GM19238 (cell line): ENCODE data around the gene SF1.

Experiments used
- DNase-seq: peaks from one replicate; pipeline ENCODE4 v3.0.0; 2011; ENCODE audit warnings: low spot score; ENCODE audit not compliant: insufficient read length

The SF1 gene

GRCh38 chr11:64745521-64746328 is 32.6 kb downstream of the SF1 start:
- DNase-seq, result peak; percentile 82

GRCh38 chr11:64745189-64745520 is 33.2 kb downstream of the SF1 start:
- peak; percentile 82 for DNase-seq

DNA sequence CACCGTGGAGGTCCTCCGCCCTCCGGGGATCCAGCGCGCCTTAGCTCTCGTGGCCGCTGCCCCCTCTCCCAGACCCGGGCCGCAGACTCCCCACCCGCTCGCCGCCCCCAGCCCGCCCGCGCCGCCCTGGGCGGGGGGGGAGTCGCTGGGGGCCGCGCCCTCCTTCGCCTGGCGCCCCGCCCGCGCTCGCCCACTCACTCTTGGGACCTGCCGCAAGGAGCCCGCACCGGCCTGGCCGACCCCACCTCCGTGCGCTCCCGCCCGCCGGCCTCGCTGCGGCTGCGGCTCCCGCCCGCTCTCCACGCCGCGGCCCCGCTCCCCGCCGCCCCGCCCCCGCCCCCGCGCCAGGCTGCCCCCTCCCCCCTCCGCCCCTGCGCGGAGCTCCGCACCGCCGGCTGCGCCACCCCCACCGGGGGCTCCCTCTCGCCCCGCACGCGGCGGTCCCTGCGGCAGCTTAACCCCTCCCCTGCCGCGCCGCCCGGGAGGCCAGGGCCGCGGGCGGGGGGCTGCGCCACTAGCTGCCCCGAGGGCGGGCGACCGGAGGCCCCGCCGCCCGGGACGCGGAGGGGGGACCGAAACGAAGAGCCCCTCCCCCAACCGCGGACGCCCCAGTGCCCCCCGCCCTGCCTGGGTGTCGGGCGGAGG is 33.7 kb downstream of the SF1 start:
- peak; percentile 48 for DNase-seq

GRCh38 chr11:64743591-64744543 is 34.5 kb downstream of the SF1 start, which contains the start of gene RASGRP2:
Gene RASGRP2 (minus strand): TSS chr11:64744142. CDS start chr11:64742866, 1,276 bp downstream.
- DNase-seq, result peak; percentile 53

GRCh38 chr11:64742889-64743590 is 35.3 kb downstream of the SF1 start:
- DNase-seq, result peak; percentile 85

DNA sequence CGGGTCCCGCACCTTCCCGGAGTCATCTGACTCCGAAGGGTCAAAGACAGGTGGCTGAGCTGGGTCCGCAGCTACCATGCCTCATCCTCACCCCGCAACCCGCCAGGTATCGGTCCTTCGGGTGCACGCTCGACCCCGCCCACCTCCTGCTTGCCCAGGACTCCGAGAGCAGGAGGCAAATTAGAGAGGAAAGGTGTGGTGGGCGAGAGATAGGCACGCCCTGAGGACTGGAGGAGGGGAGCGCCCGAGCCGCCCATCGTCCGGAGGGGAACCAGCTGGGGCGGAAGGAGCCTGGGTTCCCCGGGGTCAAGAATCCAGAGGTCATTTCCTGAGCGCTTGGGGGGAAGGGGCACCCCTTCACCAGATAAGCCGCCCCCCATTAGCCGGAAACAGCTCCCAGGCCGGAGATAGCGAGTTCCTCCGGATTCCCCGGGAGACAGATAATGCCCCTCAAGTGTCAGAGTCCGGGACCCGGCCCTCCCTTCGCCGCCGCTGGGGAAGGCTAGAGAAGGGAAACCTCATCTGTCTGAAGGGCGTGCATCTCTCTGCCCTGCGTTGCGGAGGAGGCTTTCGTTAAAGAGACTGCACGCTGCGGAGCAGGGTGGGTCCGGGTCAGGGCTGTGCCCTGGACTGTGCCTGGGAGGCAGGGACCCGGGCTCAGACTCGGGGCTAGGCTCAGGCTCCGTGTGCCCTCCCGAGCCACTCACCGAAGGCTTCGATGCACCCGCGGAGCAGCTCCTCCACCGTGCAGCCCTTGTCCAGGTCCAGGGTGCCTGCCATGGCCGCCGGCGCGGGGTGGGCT is 36.1 kb downstream of the SF1 start:
- peak; percentile 56 for DNase-seq

DNA sequence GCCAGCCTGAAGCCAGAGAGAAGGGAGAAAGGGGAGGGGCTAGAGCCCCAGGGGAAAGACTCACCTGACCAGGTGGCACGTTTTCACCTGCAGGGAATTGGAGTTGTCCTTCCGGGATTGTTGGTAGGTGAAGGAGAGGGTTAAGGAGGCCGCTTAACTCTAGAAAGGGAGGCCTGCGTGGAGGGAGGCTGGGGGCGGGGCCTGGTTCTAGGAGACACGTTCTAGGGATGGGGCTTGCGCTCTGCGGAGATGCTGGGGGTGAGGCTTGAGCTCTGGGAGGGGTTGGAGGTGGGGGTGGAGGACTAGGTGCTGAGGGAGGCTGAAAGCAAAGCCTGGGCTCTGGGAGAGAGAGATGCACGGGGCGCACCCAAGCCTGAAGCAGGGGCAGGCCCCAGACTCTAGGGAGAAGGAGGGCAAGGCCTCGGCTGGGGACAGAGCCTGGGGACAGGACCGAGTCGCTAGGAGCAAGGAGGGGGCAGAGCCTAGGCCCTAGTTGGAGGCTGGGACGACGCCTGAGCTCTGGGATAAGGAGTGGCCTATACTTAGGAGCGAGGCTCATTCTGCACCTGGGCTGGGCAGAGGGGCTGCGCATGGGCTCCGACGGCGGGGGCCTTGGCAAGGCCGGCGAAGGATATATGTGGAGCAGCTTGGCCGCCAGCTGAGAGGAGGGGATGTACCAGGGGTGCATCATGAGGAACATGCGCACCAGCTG is 36.8 kb downstream of the SF1 start:
- DNase-seq, result no peak

DNA sequence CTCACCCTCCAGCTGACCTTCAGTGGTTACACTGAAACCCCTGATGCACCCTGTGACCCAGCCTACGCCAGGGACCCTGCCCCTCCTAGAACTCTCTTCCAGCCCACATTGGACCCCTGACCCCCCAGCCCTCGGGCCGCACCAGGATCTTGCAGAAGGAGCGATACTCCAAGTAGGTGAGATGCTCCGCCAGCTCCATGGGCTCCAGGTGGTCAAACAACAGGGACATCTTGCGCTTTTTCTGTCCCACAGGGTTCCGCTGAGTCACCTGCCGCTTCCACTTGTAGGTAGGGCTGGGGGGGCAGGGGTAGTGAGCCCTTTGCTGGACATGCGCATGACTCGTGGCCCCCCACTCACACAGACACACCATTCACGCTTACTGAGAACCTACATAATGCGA is 38.5 kb downstream of the SF1 start:
- no peak for DNase-seq

DNA sequence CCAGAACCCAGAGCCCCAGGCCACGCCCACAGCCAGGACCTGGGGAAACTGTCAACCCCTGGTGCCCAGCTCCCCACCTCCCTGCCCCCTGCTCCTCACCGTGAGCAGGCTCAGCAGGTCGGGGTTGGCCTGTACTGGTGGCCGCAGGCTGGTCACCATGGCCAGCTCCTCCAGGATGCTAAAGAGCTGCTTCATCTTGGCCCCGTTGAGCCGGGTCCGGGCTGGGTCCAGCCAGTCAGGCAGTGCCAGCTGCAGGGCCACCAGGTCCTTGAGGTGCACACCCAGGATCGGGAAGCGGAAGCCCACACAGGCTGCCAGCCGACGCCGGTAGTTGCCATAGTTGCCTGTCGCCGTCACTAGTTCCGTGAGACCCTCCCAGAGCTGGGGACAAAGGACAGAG is 41.7 kb downstream of the SF1 start:
- no peak for DNase-seq

- DNase-seq, result no peak
Observed at GRCh38 chr11:64735725-64736259, 42.5 kb downstream of the SF1 start.

GRCh38 chr11:64734811-64735724 is 43.3 kb downstream of the SF1 start:
- DNase-seq, result no peak

GRCh38 chr11:64731601-64732000 is 46.7 kb downstream of the SF1 start:
- no peak for DNase-seq

GRCh38 chr11:64729851-64730382 is 48.4 kb downstream of the SF1 start:
- no peak for DNase-seq

DNA sequence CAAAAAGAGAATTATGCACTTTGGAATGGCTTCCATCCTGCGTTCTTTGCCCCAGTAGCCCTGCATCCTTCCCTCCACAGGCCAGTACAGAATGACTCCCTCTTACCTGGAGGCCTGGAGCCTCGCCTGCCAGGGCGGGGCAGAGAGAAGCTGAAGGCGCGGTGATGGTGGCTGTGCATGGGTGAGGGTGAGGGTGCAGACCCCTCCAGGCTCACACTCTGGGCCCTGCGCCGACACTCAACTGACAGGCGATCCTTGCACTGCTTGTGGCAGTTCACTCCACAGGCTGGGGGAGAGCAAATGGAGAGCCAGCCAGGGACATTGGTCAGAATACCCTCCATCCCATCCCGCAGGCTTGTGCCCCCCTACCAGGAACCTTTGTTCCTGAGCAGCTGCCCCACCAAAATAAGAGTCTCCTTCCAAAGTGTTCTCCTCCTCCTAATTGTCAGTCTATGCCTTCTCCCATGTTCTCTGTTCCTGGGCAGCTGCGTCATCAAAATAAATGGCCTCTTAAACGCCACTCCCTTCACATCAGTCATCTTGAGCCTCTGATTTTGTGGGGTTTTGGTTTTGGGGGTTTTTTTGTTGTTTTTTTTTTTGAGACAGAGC is 49.5 kb downstream of the SF1 start:
- DNase-seq, result no peak

DNA sequence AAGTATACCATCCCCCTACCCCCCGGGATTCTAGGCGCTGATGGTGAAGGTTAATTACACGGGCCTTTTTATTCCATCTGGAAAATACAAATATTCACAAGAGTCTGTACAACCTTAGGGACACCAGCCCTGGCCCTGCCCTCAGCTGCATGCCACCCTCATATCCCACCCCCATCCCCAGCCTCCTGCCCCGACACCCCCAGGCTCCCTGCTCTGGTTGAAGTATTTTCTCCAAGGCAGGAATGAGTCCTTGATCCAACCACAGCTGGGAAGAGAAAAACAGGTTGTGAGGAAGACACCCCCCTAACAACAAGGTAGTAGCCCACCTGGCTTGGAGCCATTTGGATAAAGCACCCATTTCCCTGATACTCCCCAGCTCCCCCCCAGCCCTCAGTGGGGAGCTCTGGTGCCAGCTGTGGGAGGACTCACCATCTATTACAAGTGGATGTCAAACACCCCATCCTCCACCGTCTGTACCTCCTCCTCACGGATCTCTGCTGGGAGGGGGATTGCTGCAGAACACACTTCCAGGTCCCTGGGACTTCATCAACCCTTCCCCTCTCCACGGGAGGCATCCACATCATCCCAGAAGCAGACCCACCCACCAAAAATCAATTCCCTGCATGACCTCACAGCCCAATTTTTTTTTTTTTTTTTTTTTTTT is 51.3 kb downstream of the SF1 start:
- no peak for DNase-seq

- DNase-seq, result no peak
Observed at GRCh38 chr11:64726211-64726641, 52.1 kb downstream of the SF1 start.

- no peak for DNase-seq
Observed at GRCh38 chr11:64724863-64725532, 53.3 kb downstream of the SF1 start.
